HFFc6 (cell line): ENCODE data around the gene TUSC2. TPM values are rescaled to one million over a fixed set of nuclear protein-coding genes. Genes with fewer than 3 reads are reported as not detected.

Source experiments
- DNase-seq: peaks from one replicate; pipeline ENCODE4 v3.0.0-alpha.2; 2018
- H3K27ac Mint-ChIP-seq: 2 replicates; pipeline ENCODE4 v1.8.0; 2020; ENCODE audit warnings: mild to moderate bottlenecking, mixed read lengths
- H3K27me3 Mint-ChIP-seq: 2 replicates; pipeline ENCODE4 v1.8.0; 2021; ENCODE audit warnings: mild to moderate bottlenecking, moderate library complexity, mixed read lengths; ENCODE audit not compliant: insufficient read depth
- H3K36me3 Mint-ChIP-seq: 2 replicates; pipeline ENCODE4 v1.8.0; 2021; ENCODE audit warnings: low read depth, mixed read lengths
- H3K4me1 Mint-ChIP-seq: 2 replicates; pipeline ENCODE4 v1.8.0; 2020; ENCODE audit warnings: low read depth, mixed read lengths
- H3K4me3 Mint-ChIP-seq: 2 replicates; pipeline ENCODE4 v1.8.0; 2020; ENCODE audit warnings: mild to moderate bottlenecking, moderate library complexity, mixed read lengths
- H3K9me3 Mint-ChIP-seq: 2 replicates; pipeline ENCODE4 v1.8.0; 2020; ENCODE audit warnings: mild to moderate bottlenecking, mixed read lengths
- CTCF ChIP-seq: fragments of 200-600 bp; sonication (generic); IDR thresholded peaks from 2 replicates; pipeline ENCODE4 v1.5.0; 2021; ENCODE audit warnings: antibody characterized with exemption, mild to moderate bottlenecking
- total RNA-seq, 6 experiments: library from RNA; stranded (reverse); fragmentation: NEBNext Ultra II Directional; extraction: Animal tissue kit (Norgen Biotek cat#: 25700); gene quantifications; 2 replicates in 1 of 6; 3 replicates in 5 of 6; pipeline ENCODE4 v1.2.3, GENCODE V29; 2021

TUSC2 gene
- total RNA-seq, 6 experiments from 2014 or later, result 23.9 to 34.2 (median 26.8) TPM

DNA sequence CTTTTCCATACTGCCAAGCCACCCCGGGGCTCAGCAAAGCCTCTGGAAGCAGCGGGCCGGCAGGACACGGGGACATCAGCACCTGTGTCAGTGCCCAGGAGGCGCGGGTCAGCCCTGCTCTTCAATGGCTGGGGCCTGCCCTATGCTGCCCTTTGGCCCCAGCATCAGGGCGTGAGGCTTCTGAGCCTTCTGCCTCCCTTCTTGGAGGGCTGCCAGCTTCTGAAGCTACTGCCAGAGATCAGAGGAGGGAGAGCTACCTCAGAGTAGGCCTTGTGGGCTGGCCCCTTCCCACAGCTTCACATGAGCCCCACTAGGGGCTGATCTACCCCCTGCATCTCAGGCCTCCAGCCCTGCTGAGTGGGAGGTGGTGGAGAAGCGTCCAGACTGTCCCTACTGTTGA, 44.3 kb upstream of the TUSC2 start:
- no peaks in the 10 kb centered on the region for H3K36me3 Mint-ChIP-seq
- DNase-seq, result no peak
- H3K27me3 Mint-ChIP-seq, result peaks cover 34% of the 10 kb centered on the region
- H3K4me3 Mint-ChIP-seq, result no peak overlapping the region
- H3K4me1 Mint-ChIP-seq, result no peaks in the 10 kb centered on the region
- no peaks in the 10 kb centered on the region for H3K9me3 Mint-ChIP-seq
- H3K27ac Mint-ChIP-seq, result no peak overlapping the region
- no peak for TF ChIP-seq CTCF

DNA sequence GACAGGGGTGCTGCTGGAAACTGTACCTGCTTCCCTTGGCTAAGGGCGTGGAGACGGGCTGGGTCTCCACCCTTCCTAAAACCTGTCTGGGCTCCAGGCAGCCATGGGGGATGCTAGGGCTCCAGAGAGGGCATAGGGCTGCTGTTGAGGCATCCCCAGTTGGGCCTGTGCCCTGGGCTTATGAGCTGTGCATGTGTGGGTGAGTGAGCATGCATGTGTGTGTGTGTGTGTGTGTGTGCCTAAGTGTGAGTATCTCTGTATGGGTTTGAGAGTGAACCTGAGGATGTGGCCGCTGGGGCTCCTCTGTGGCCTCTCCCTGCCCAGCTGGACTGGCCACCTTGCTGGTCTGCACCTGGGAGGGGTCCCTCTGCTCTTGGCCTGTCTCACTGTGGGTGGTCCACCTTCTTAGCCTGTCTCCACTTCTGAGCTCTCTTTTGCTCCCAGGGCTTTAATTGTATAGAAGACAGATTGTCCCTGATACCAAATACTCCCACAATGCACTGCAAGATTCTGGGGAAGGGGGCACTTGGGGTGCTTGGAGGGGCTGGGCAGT, 43.2 kb upstream of the TUSC2 start:
- Mint-ChIP-seq H3K27ac (no peak overlapping the region), H3K27me3 (peaks cover 27% of the 10 kb centered on the region), H3K4me1 (no peaks in the 10 kb centered on the region), H3K9me3 (no peaks in the 10 kb centered on the region), H3K4me3 (no peak overlapping the region), H3K36me3 (no peaks in the 10 kb centered on the region)
- no peak for DNase-seq
- no peak for TF ChIP-seq CTCF

DNA sequence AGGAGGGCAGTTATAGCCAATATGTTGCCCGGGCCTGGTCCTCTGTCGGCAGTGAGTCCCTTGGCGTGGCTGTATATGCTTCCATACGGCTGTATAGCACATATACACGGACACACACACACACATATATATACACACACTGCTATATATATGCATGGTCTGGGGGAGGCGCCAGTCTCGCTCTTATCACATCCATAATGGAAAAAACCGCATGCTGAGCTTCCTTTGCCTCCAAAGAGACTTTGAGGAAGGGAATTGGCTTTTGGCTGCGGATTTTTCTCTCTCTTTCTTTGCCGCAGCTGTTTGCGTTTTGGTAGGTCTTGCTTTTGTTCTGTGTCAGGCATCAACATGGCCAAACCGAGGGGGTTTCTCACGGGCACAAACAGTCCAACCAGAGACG, 42.6 kb upstream of the TUSC2 start:
- Mint-ChIP-seq H3K27ac (no peak overlapping the region), H3K27me3 (peaks cover 29% of the 10 kb centered on the region), H3K4me3 (no peak overlapping the region), H3K9me3 (no peaks in the 10 kb centered on the region), H3K36me3 (no peaks in the 10 kb centered on the region), H3K4me1 (no peaks in the 10 kb centered on the region)
- 0 out of 2 replicates have a peak, but pooled peaks have one; percentile 14 for TF ChIP-seq CTCF
- no peak for DNase-seq

DNA sequence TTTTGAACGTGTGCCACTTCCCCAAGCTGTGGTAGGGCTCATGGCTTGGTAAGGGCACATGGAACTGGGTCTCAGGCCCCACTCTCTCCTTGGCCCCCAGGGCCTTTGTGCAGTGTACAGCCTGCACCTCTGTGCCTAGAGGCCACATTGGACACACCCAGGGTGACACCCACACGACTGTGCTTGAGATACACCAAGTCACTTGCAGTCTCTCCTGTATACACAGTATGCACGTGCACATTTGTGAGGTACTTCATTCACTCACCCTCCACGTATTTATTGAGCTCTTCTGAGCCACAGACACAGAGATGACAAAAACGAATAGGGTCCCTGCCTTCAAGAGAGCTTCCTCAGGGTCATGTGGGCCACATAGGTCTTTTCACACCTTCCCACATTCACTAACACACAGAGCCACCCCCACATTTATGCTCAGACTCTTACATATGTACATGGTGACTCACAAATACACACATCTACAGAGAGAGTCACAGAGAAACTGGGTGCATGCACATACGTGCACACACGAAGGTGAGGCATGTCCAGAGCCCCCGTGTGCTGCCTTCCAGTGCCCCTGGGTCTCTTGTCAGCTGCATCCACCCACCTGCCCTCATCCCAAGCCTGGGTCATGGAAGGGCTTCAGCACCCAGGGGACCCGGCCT, 41.1 kb upstream of the TUSC2 start:
- Mint-ChIP-seq H3K4me1 (no peaks in the 10 kb centered on the region), H3K4me3 (no peak overlapping the region), H3K27me3 (peaks cover 28% of the 10 kb centered on the region), H3K27ac (no peak overlapping the region), H3K36me3 (no peaks in the 10 kb centered on the region), H3K9me3 (no peaks in the 10 kb centered on the region)
- no peak for DNase-seq
- TF ChIP-seq CTCF, result no peak

GRCh38 chr3:50365842-50366220, 37.8 kb upstream of the TUSC2 start:
- no peaks in the 10 kb centered on the region for H3K36me3 Mint-ChIP-seq
- H3K9me3 Mint-ChIP-seq, result no peaks in the 10 kb centered on the region
- peaks cover 14% of the 10 kb centered on the region for H3K27me3 Mint-ChIP-seq
- DNase-seq, result no peak
- H3K27ac Mint-ChIP-seq, result no peak overlapping the region
- TF ChIP-seq CTCF, result no peak
- no peaks in the 10 kb centered on the region for H3K4me1 Mint-ChIP-seq
- H3K4me3 Mint-ChIP-seq, result no peak overlapping the region
